Neural progenitor cell (in vitro differentiated cells): ENCODE results near the gene SLC30A3. TPM values are rescaled to one million over a fixed set of nuclear protein-coding genes. Genes with fewer than 3 reads are reported as not detected.

Experiments used
- DNase-seq: peaks from one replicate; pipeline ENCODE4 v3.0.0-alpha.2; 2016; ENCODE audit warnings: low spot score
- H2AFZ ChIP-seq: fragments of 200-600 bp; sonication (generic); replicated peaks from 2 replicates; pipeline ENCODE4 v1.6.1; 2016; ENCODE audit warnings: antibody characterized with exemption
- H3F3A ChIP-seq: fragments of 200-600 bp; sonication (generic); 2 replicates; pipeline ENCODE4 v1.6.1; 2016; ENCODE audit warnings: antibody characterized with exemption, low read depth
- H3K27ac ChIP-seq: fragments of 200-600 bp; sonication (generic); 2 replicates; pipeline ENCODE4 v1.5.1; 2016; ENCODE audit warnings: mild to moderate bottlenecking
- H3K27me3 ChIP-seq: fragments of 200-600 bp; sonication (generic); 2 replicates; pipeline ENCODE4 v1.6.1; 2016; ENCODE audit warnings: mild to moderate bottlenecking, moderate library complexity
- H3K36me3 ChIP-seq: fragments of 200-600 bp; sonication (generic); 2 replicates; pipeline ENCODE4 v1.5.1; 2016
- H3K4me1 ChIP-seq: fragments of 200-600 bp; sonication (generic); 2 replicates; pipeline ENCODE4 v1.6.1; 2016; ENCODE audit warnings: mixed run types
- H3K4me2 ChIP-seq: fragments of 200-600 bp; sonication (generic); 2 replicates; pipeline ENCODE4 v1.6.1; 2016
- H3K4me3 ChIP-seq: fragments of 200-600 bp; sonication (generic); 2 replicates; pipeline ENCODE4 v1.5.1; 2016
- H3K79me2 ChIP-seq: fragments of 200-600 bp; sonication (generic); 2 replicates; pipeline ENCODE4 v1.6.1; 2016; ENCODE audit warnings: low read depth
- H3K9ac ChIP-seq: fragments of 200-600 bp; sonication (generic); 2 replicates; pipeline ENCODE4 v1.6.1; 2016
- H3K9me3 ChIP-seq: fragments of 200-600 bp; sonication (generic); 2 replicates; pipeline ENCODE4 v1.5.1; 2016; ENCODE audit warnings: low read depth
- H4K20me1 ChIP-seq: fragments of 200-600 bp; sonication (generic); 2 replicates; pipeline ENCODE4 v1.6.1; 2016; ENCODE audit warnings: low read depth
- H3K27ac Mint-ChIP-seq: 3 replicates; pipeline ENCODE4 v1.8.0; 2021; ENCODE audit warnings: mixed read lengths
- H3K27me3 Mint-ChIP-seq: 2 replicates; pipeline ENCODE4 v1.8.0; 2022; ENCODE audit warnings: low read depth, mild to moderate bottlenecking, inconsistent platforms, moderate library complexity, mixed read lengths; ENCODE audit not compliant: insufficient read depth
- H3K36me3 Mint-ChIP-seq: 3 replicates; pipeline ENCODE4 v1.8.0; 2021; ENCODE audit warnings: mixed read lengths
- H3K4me1 Mint-ChIP-seq: 3 replicates; pipeline ENCODE4 v1.8.0; 2021; ENCODE audit warnings: mixed read lengths
- H3K4me3 Mint-ChIP-seq: 3 replicates; pipeline ENCODE4 v1.8.0; 2021; ENCODE audit warnings: mild to moderate bottlenecking, moderate library complexity, mixed read lengths
- H3K9me3 Mint-ChIP-seq: 3 replicates; pipeline ENCODE4 v1.8.0; 2020; ENCODE audit warnings: mixed read lengths
- CTCF ChIP-seq: fragments of 200-600 bp; sonication (generic); IDR thresholded peaks from 2 replicates; pipeline ENCODE4 v1.5.1; 2017; ENCODE audit warnings: antibody characterized with exemption, mild to moderate bottlenecking
- EZH2 ChIP-seq: fragments of 200-600 bp; sonication (generic); IDR thresholded peaks from 2 replicates; pipeline ENCODE4 v1.6.1; 2017; ENCODE audit warnings: antibody characterized with exemption, mild to moderate bottlenecking, moderate library complexity
- EZH2phosphoT487 ChIP-seq: fragments of 200-600 bp; sonication (generic); IDR thresholded peaks from 2 replicates; pipeline ENCODE4 v1.6.1; 2017; ENCODE audit warnings: antibody characterized with exemption
- total RNA-seq: library from RNA; depleted of rRNA; stranded (reverse); fragments of >200 nt; gene quantifications from 2 replicates; pipeline ENCODE4 v1.2.3, GENCODE V29; 2015; ENCODE audit warnings: low replicate concordance

The SLC30A3 gene
- total RNA-seq, 1 donor from 2014 or later: 0.56 TPM

- Mint-ChIP-seq H3K4me1 (peaks cover 27% of the 10 kb centered on the region), H3K27me3 (peaks cover 45% of the 10 kb centered on the region), H3K27ac (no peak overlapping the region), H3K9me3 (peaks cover 4% of the 10 kb centered on the region), H3K4me3 (peak overlapping the region; percentile 80), H3K36me3 (no peaks in the 10 kb centered on the region)
- no peak overlapping the region for H3K9ac ChIP-seq
- H3K79me2 ChIP-seq: no peaks in the 10 kb centered on the region
- H2AFZ ChIP-seq: peak overlapping the region; percentile 64
- peaks cover 8% of the 10 kb centered on the region for H3K4me1 ChIP-seq
- peaks cover 76% of the 10 kb centered on the region for H3K27me3 ChIP-seq
- H3K9me3 ChIP-seq: no peaks in the 10 kb centered on the region
- peak; percentile 54 for DNase-seq
- no peak overlapping the region for H3K27ac ChIP-seq
- no peak for TF ChIP-seq CTCF
- peak; percentile 74 for TF ChIP-seq EZH2
- TF ChIP-seq EZH2phosphoT487: peak; percentile 62
- peak overlapping the region; percentile 80 for H3K4me2 ChIP-seq
- H4K20me1 ChIP-seq: peaks cover 10% of the 10 kb centered on the region
- peaks cover 26% of the 10 kb centered on the region for H3F3A ChIP-seq
- peak overlapping the region; percentile 58 for H3K4me3 ChIP-seq
- H3K36me3 ChIP-seq: no peaks in the 10 kb centered on the region
Observed at GRCh38 chr2:27261926-27262298, 935 bp downstream of the SLC30A3 start.

GRCh38 chr2:27261241-27261925 lies 1.5 kb downstream of the SLC30A3 start:
- no peaks in the 10 kb centered on the region for H3K36me3 ChIP-seq
- H3K27me3 Mint-ChIP-seq: peaks cover 49% of the 10 kb centered on the region
- TF ChIP-seq EZH2phosphoT487 (no peak), CTCF (no peak), EZH2 (no peak)
- no peaks in the 10 kb centered on the region for H3K9me3 ChIP-seq
- peak overlapping the region; percentile 80 for H3K4me3 Mint-ChIP-seq
- no peaks in the 10 kb centered on the region for H3K36me3 Mint-ChIP-seq
- H3K4me1 Mint-ChIP-seq: peaks cover 27% of the 10 kb centered on the region
- H3K9me3 Mint-ChIP-seq: peaks cover 4% of the 10 kb centered on the region
- DNase-seq: no peak
- H3K27me3 ChIP-seq: peaks cover 71% of the 10 kb centered on the region
- H3K4me1 ChIP-seq: peaks cover 8% of the 10 kb centered on the region
- no peak overlapping the region for H3K9ac ChIP-seq
- H3F3A ChIP-seq: peaks cover 26% of the 10 kb centered on the region
- no peak overlapping the region for H3K27ac Mint-ChIP-seq
- peak overlapping the region; percentile 64 for H2AFZ ChIP-seq
- no peak overlapping the region for H3K27ac ChIP-seq
- H3K4me3 ChIP-seq: peak overlapping the region; percentile 58
- no peaks in the 10 kb centered on the region for H3K79me2 ChIP-seq
- peaks cover 10% of the 10 kb centered on the region for H4K20me1 ChIP-seq
- H3K4me2 ChIP-seq: peak overlapping the region; percentile 80

- peaks cover 47% of the 10 kb centered on the region for H3K27me3 Mint-ChIP-seq
- Histone ChIP-seq H3K4me3 (no peak overlapping the region), H2AFZ (no peak overlapping the region), H3K36me3 (no peaks in the 10 kb centered on the region), H4K20me1 (no peaks in the 10 kb centered on the region), H3K4me1 (no peaks in the 10 kb centered on the region), H3K4me2 (no peak overlapping the region), H3K27me3 (peaks cover 38% of the 10 kb centered on the region), H3F3A (peaks cover 2% of the 10 kb centered on the region), H3K9me3 (no peaks in the 10 kb centered on the region), H3K9ac (no peak overlapping the region), H3K79me2 (no peaks in the 10 kb centered on the region), H3K27ac (no peak overlapping the region)
- H3K4me3 Mint-ChIP-seq: no peak overlapping the region
- H3K36me3 Mint-ChIP-seq: no peaks in the 10 kb centered on the region
- DNase-seq: no peak
- no peak overlapping the region for H3K27ac Mint-ChIP-seq
- TF ChIP-seq EZH2: no peak
- peaks cover 2% of the 10 kb centered on the region for H3K9me3 Mint-ChIP-seq
- peaks cover 14% of the 10 kb centered on the region for H3K4me1 Mint-ChIP-seq
Observed at GRCh38 chr2:27258051-27258450, 4.8 kb downstream of the SLC30A3 start.

GRCh38 chr2:27256855-27257454 lies 5.9 kb downstream of the SLC30A3 start:
- no peak for DNase-seq
- Mint-ChIP-seq H3K27ac (peak overlapping the region; percentile 7), H3K27me3 (peaks cover 44% of the 10 kb centered on the region), H3K9me3 (peaks cover 2% of the 10 kb centered on the region), H3K4me1 (peaks cover 14% of the 10 kb centered on the region), H3K36me3 (no peaks in the 10 kb centered on the region), H3K4me3 (no peak overlapping the region)
- no peak overlapping the region for H3K4me2 ChIP-seq
- no peaks in the 10 kb centered on the region for H3K4me1 ChIP-seq
- no peak overlapping the region for H3K9ac ChIP-seq
- no peaks in the 10 kb centered on the region for H3K9me3 ChIP-seq
- peaks cover 2% of the 10 kb centered on the region for H3F3A ChIP-seq
- peaks cover 27% of the 10 kb centered on the region for H3K27me3 ChIP-seq
- no peak for TF ChIP-seq EZH2
- TF ChIP-seq CTCF: no peak
- no peak for TF ChIP-seq EZH2phosphoT487
- no peak overlapping the region for H3K4me3 ChIP-seq
- H2AFZ ChIP-seq: no peak overlapping the region
- no peaks in the 10 kb centered on the region for H3K79me2 ChIP-seq
- H4K20me1 ChIP-seq: no peaks in the 10 kb centered on the region
- no peak overlapping the region for H3K27ac ChIP-seq
- H3K36me3 ChIP-seq: no peaks in the 10 kb centered on the region
